Kidney epithelial cell (primary cell): ENCODE results near the gene HIGD1C. TPM values are rescaled to one million over a fixed set of nuclear protein-coding genes. Genes with fewer than 3 reads are reported as not detected.

Source experiments
- DNase-seq: peaks from one replicate; pipeline ENCODE4 v3.0.0-alpha.2; 2010; ENCODE audit warnings: low read depth
- H3K27me3 ChIP-seq: 2 replicates; pipeline ENCODE4 v1.6.0; 2011; ENCODE audit warnings: low read length; ENCODE audit not compliant: control insufficient read depth, insufficient read depth
- H3K36me3 ChIP-seq: 2 replicates; pipeline ENCODE4 v1.5.1; 2011; ENCODE audit warnings: low read length; ENCODE audit not compliant: control insufficient read depth, insufficient read depth
- H3K4me3 ChIP-seq: 2 replicates; pipeline ENCODE4 v1.5.1; 2011; ENCODE audit warnings: low read depth, mild to moderate bottlenecking, control low read depth, low read length
- CTCF ChIP-seq: IDR thresholded peaks from 2 replicates; pipeline ENCODE4 v1.5.1; 2011; ENCODE audit warnings: mild to moderate bottlenecking, moderate library complexity, low read length, control low read depth, inconsistent platforms; ENCODE audit not compliant: insufficient read depth, poor library complexity, severe bottlenecking
- total RNA-seq: library from RNA; depleted of rRNA; stranded (reverse); fragments of >200 nt; gene quantifications from 2 replicates; pipeline ENCODE4 v1.2.3, GENCODE V29; 2015

Gene HIGD1C
- total RNA-seq, 1 donor from 2014 or later, result not detected

GRCh38 chr12:50979369-50980052 is 27.2 kb downstream of the HIGD1C start:
- DNase-seq, result no peak
- H3K4me3 ChIP-seq, result no peak overlapping the region
- no peak for TF ChIP-seq CTCF
- H3K27me3 ChIP-seq, result no peaks in the 10 kb centered on the region
- no peaks in the 10 kb centered on the region for H3K36me3 ChIP-seq

GRCh38 chr12:50980545-50980944 is 28.2 kb downstream of the HIGD1C start:
- Histone ChIP-seq H3K4me3 (no peak overlapping the region), H3K36me3 (no peaks in the 10 kb centered on the region), H3K27me3 (no peaks in the 10 kb centered on the region)
- no peak for TF ChIP-seq CTCF
- no peak for DNase-seq

GRCh38 chr12:50981319-50982239 is 29.2 kb downstream of the HIGD1C start:
- no peak for TF ChIP-seq CTCF
- no peaks in the 10 kb centered on the region for H3K27me3 ChIP-seq
- H3K4me3 ChIP-seq, result no peak overlapping the region
- DNase-seq, result no peak
- H3K36me3 ChIP-seq, result no peaks in the 10 kb centered on the region

GRCh38 chr12:50984586-50985298 is 32.4 kb downstream of the HIGD1C start:
- Histone ChIP-seq H3K4me3 (no peak overlapping the region), H3K36me3 (no peaks in the 10 kb centered on the region), H3K27me3 (no peaks in the 10 kb centered on the region)
- TF ChIP-seq CTCF, result no peak
- DNase-seq, result no peak

GRCh38 chr12:50985322-50985721 is 33.0 kb downstream of the HIGD1C start:
- no peak for DNase-seq
- Histone ChIP-seq H3K27me3 (no peaks in the 10 kb centered on the region), H3K4me3 (no peak overlapping the region), H3K36me3 (no peaks in the 10 kb centered on the region)
- no peak for TF ChIP-seq CTCF
